Trophoblast cell (in vitro differentiated cells and primary cell): ENCODE measurements around the gene MGAT5.

Experiments
- DNase-seq, 2 donors: peaks; one replicate each; pipeline ENCODE4 v3.0.0-alpha.2; 2016
- H2AFZ ChIP-seq: 2 replicates; pipeline ENCODE4 v1.6.1; 2013; ENCODE audit warnings: low read length, moderate library complexity, mild to moderate bottlenecking; ENCODE audit not compliant: insufficient read depth, poor library complexity
- H2AK5ac ChIP-seq: 2 replicates; pipeline ENCODE4 v1.6.1; 2013; ENCODE audit warnings: mild to moderate bottlenecking, low read length
- H2BK120ac ChIP-seq: 2 replicates; pipeline ENCODE4 v1.6.1; 2013; ENCODE audit warnings: low read length, mild to moderate bottlenecking, moderate library complexity; ENCODE audit not compliant: insufficient read depth, poor library complexity
- H2BK12ac ChIP-seq: 2 replicates; pipeline ENCODE4 v1.6.1; 2013; ENCODE audit warnings: mild to moderate bottlenecking, low read length, moderate library complexity
- H2BK5ac ChIP-seq: 2 replicates; pipeline ENCODE4 v1.6.1; 2013; ENCODE audit warnings: low read length, low read depth, moderate library complexity, mild to moderate bottlenecking; ENCODE audit not compliant: poor library complexity
- H3K14ac ChIP-seq: 2 replicates; pipeline ENCODE4 v1.6.1; 2013; ENCODE audit warnings: mild to moderate bottlenecking, low read length
- H3K18ac ChIP-seq: 2 replicates; pipeline ENCODE4 v1.6.1; 2013; ENCODE audit warnings: mild to moderate bottlenecking, low read length
- H3K23ac ChIP-seq: 2 replicates; pipeline ENCODE4 v1.6.1; 2013; ENCODE audit warnings: low read length
- H3K27ac ChIP-seq: 2 replicates; pipeline ENCODE4 v1.5.1; 2013; ENCODE audit warnings: low read depth, mild to moderate bottlenecking, inconsistent platforms, low read length, moderate library complexity
- H3K27me3 ChIP-seq: 2 replicates; pipeline ENCODE4 v1.6.1; 2013; ENCODE audit warnings: inconsistent platforms, mild to moderate bottlenecking, low read length, moderate library complexity; ENCODE audit not compliant: insufficient read depth
- H3K36me3 ChIP-seq, 2 experiments: 1 replicate in 1 of 2; 2 replicates in 1 of 2; pipeline ENCODE4 v1.6.1; 2013; ENCODE audit warnings: low read length in 2 of 2, mild to moderate bottlenecking in 2 of 2, moderate library complexity in 1 of 2; ENCODE audit not compliant: insufficient read depth in 2 of 2, control insufficient read depth in 1 of 2
- H3K4ac ChIP-seq: 2 replicates; pipeline ENCODE4 v1.6.1; 2013; ENCODE audit warnings: low read depth, mild to moderate bottlenecking, low read length, moderate library complexity
- H3K4me1 ChIP-seq, 2 experiments: 1 replicate in 1 of 2; 2 replicates in 1 of 2; pipeline ENCODE4 v1.6.1; 2013; ENCODE audit warnings: low read length in 2 of 2, mild to moderate bottlenecking in 2 of 2, moderate library complexity in 1 of 2; ENCODE audit not compliant: insufficient read depth in 2 of 2, control insufficient read depth in 1 of 2
- H3K4me2 ChIP-seq: 2 replicates; pipeline ENCODE4 v1.6.1; 2013; ENCODE audit warnings: inconsistent platforms, mild to moderate bottlenecking, low read length, moderate library complexity
- H3K4me3 ChIP-seq: 2 replicates; pipeline ENCODE4 v1.5.1; 2013; ENCODE audit warnings: mild to moderate bottlenecking, low read depth, low read length, inconsistent platforms
- H3K79me1 ChIP-seq: one replicate; pipeline ENCODE4 v1.6.1; 2013; ENCODE audit warnings: low read length
- H3K79me2 ChIP-seq: 2 replicates; pipeline ENCODE4 v1.6.1; 2013; ENCODE audit warnings: low read length, mild to moderate bottlenecking; ENCODE audit not compliant: control insufficient read depth, insufficient read depth, poor library complexity
- H3K9ac ChIP-seq: 2 replicates; pipeline ENCODE4 v1.6.1; 2013; ENCODE audit warnings: mild to moderate bottlenecking, low read length
- H3K9me3 ChIP-seq: 2 replicates; pipeline ENCODE4 v1.6.1; 2013; ENCODE audit warnings: low read depth, mild to moderate bottlenecking, control low read depth, inconsistent platforms, low read length; ENCODE audit not compliant: insufficient read depth
- H4K12ac ChIP-seq: 2 replicates; pipeline ENCODE4 v1.6.1; 2013; ENCODE audit warnings: low read depth, mild to moderate bottlenecking, low read length, moderate library complexity
- H4K8ac ChIP-seq: 2 replicates; pipeline ENCODE4 v1.6.1; 2013; ENCODE audit warnings: low read depth, mild to moderate bottlenecking, low read length, moderate library complexity
- H4K91ac ChIP-seq: one replicate; pipeline ENCODE4 v1.6.1; 2013; ENCODE audit warnings: low read depth, mild to moderate bottlenecking, low read length, moderate library complexity
- WGBS: extraction: QIAGEN DNeasy Blood & Tissue Kit; methylation state at CpG from one replicate; pipeline ENCODE4 v1.1.7; 2013; ENCODE audit warnings: missing lambda C conversion rate; ENCODE audit not compliant: insufficient read length, insufficient coverage; ENCODE audit errors: extremely low coverage; 5-methylcytosine and 5-hydroxymethylcytosine counted together

The MGAT5 gene

DNA sequence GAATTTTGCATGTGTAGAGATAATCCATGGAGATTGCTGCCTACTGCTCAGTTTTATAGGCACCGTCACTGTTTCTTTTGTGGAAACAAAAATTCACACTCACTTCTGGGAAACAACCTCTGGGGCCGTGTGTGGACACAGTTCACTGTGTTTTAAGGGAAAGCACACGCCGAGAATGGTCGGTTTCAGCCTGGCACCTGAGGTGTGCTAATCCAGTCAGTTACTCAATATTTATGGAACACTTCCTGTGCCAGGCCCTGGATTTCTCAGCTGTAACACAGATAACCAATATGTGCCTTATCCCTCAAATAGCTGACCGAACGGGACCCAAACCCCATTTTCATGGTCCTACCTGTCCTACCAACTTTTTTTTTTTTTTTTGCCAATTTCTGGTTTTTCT is 179.6 kb downstream of the MGAT5 start:
- no peak overlapping the region for H4K91ac ChIP-seq
- WGBS: no CpG with 5 or more reads among the region's 7 CpGs
- DNase-seq: no peak

DNA sequence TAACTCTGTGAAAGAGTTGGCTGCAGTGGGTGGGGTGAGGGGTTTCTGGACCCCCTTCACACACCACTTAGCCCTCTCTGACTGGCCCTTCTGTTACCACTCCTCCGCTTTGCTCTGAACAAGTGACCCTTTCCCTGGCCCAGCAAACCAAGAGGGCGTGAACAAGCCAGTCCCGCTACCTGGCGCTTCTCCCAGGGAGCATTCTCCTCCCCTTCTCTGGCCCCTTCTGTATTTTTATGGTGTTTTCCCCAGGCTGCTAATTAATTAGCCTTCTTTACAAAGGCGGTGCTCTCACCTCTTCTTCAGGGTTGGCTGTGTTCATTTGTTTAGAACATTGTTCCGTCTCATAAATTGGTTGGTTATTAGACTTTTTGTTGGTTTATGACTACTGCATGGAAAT is 180.1 kb downstream of the MGAT5 start:
- H2AK5ac ChIP-seq: no peak overlapping the region
- no peaks in the 10 kb centered on the region for H3K79me1 ChIP-seq
- no peak overlapping the region for H2BK120ac ChIP-seq
- peaks cover 13 to 14% of the 10 kb centered on the region in 2 experiments for H3K4me1 ChIP-seq
- no peak overlapping the region for H4K8ac ChIP-seq
- H3K27me3 ChIP-seq: no peaks in the 10 kb centered on the region
- WGBS: no CpG with 5 or more reads among the region's 6 CpGs
- no peak overlapping the region for H2BK12ac ChIP-seq
- no peaks in the 10 kb centered on the region for H3K79me2 ChIP-seq
- H3K27ac ChIP-seq: no peak overlapping the region
- H3K36me3 ChIP-seq: no peaks in the 10 kb centered on the region
- H3K9ac ChIP-seq: peak overlapping the region; percentile 41
- no peak overlapping the region for H2BK5ac ChIP-seq
- H3K23ac ChIP-seq: no peak overlapping the region
- H3K9me3 ChIP-seq: no peaks in the 10 kb centered on the region
- H3K4me3 ChIP-seq: no peak overlapping the region
- H3K14ac ChIP-seq: no peak overlapping the region
- no peak overlapping the region for H3K4ac ChIP-seq
- no peak overlapping the region for H3K18ac ChIP-seq
- no peak overlapping the region for H4K12ac ChIP-seq
- no peak overlapping the region for H3K4me2 ChIP-seq
- H2AFZ ChIP-seq: no peak overlapping the region
- no peak overlapping the region for H4K91ac ChIP-seq
- no peak for DNase-seq

More for the DNA sequence above, 179.6 kb downstream of the MGAT5 start:
- H3K4me1 ChIP-seq: peaks cover 13 to 14% of the 10 kb centered on the region in 2 experiments
- no peaks in the 10 kb centered on the region for H3K79me2 ChIP-seq
- H3K4ac ChIP-seq: no peak overlapping the region
- no peak overlapping the region for H3K27ac ChIP-seq
- no peaks in the 10 kb centered on the region for H3K9me3 ChIP-seq
- H4K8ac ChIP-seq: no peak overlapping the region
- no peak overlapping the region for H2AFZ ChIP-seq
- no peaks in the 10 kb centered on the region for H3K79me1 ChIP-seq
- H3K27me3 ChIP-seq: no peaks in the 10 kb centered on the region
- no peak overlapping the region for H3K4me2 ChIP-seq
- H3K14ac ChIP-seq: no peak overlapping the region
- H4K12ac ChIP-seq: no peak overlapping the region
- H2AK5ac ChIP-seq: no peak overlapping the region
- no peak overlapping the region for H2BK120ac ChIP-seq
- no peak overlapping the region for H3K9ac ChIP-seq
- no peak overlapping the region for H3K4me3 ChIP-seq
- H2BK12ac ChIP-seq: no peak overlapping the region
- no peaks in the 10 kb centered on the region for H3K36me3 ChIP-seq
- no peak overlapping the region for H3K18ac ChIP-seq
- H2BK5ac ChIP-seq: no peak overlapping the region
- H3K23ac ChIP-seq: no peak overlapping the region

DNA sequence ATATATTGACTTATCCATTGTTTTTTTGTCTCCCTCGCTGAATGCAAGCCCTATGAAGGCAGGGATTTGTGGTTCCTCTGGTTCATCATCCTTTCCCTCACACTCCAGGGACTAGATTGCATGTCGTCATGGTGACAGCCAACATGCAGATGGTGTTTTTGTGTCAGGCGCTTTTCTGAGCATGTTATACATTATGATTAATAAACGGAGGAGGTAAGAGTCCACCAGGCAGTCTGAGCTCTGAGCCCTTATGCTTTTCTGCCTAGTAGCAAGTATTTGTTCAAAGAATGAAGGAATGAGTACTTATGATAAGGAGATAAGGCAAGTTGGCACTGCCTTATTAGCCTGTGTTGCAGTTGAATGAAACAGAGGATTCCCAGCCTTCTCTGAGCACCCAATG is 181.6 kb downstream of the MGAT5 start:
- H3K27me3 ChIP-seq: no peaks in the 10 kb centered on the region
- no peak overlapping the region for H2AK5ac ChIP-seq
- DNase-seq: peak; percentile 79 to 88
- H3K4ac ChIP-seq: no peak overlapping the region
- no CpG with 5 or more reads among the region's 4 CpGs for WGBS
- no peak overlapping the region for H2BK120ac ChIP-seq
- H3K27ac ChIP-seq: no peak overlapping the region
- H3K4me3 ChIP-seq: no peak overlapping the region
- H3K79me1 ChIP-seq: no peaks in the 10 kb centered on the region
- H4K12ac ChIP-seq: no peak overlapping the region
- H4K91ac ChIP-seq: no peak overlapping the region
- no peaks in the 10 kb centered on the region for H3K79me2 ChIP-seq
- no peak overlapping the region for H2AFZ ChIP-seq
- H2BK5ac ChIP-seq: no peak overlapping the region
- H3K14ac ChIP-seq: no peak overlapping the region
- H2BK12ac ChIP-seq: no peak overlapping the region
- no peak overlapping the region for H4K8ac ChIP-seq
- no peak overlapping the region for H3K4me2 ChIP-seq
- peaks cover 10 to 12% of the 10 kb centered on the region in 2 experiments for H3K4me1 ChIP-seq
- no peaks in the 10 kb centered on the region for H3K9me3 ChIP-seq
- H3K36me3 ChIP-seq: peaks cover 2 to 4% of the 10 kb centered on the region in 2 experiments
- no peak overlapping the region for H3K9ac ChIP-seq
- no peak overlapping the region for H3K23ac ChIP-seq
- H3K18ac ChIP-seq: no peak overlapping the region

DNA sequence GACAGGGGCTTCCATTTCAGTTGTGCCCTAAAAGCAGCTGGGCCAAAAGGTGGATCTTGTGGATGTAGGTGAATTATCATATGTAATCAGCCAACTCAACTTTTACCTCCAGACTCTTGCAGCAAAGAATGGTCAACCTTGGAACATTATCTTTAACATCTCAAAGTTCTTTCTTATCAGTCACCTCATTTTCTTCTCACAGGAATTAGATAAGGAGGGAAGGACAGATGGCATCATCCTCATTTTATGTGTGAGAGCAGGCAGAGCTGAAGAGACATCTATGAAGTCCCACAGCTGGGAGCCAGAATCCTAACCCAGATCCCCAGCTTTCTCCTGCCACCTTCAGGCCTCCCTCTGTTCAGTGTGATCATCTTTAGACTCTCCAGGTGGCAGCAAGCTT is 182.1 kb downstream of the MGAT5 start:
- Histone ChIP-seq H3K4me3 (no peak overlapping the region), H4K12ac (no peak overlapping the region), H3K4ac (no peak overlapping the region), H2AFZ (no peak overlapping the region), H2BK12ac (no peak overlapping the region), H3K9ac (no peak overlapping the region), H2BK120ac (no peak overlapping the region), H3K23ac (no peak overlapping the region), H3K4me1 (peaks cover 8 to 12% of the 10 kb centered on the region in 2 experiments), H3K9me3 (no peaks in the 10 kb centered on the region), H2AK5ac (no peak overlapping the region), H2BK5ac (no peak overlapping the region), H4K91ac (no peak overlapping the region), H3K18ac (no peak overlapping the region), H3K79me2 (no peaks in the 10 kb centered on the region), H3K79me1 (no peaks in the 10 kb centered on the region), H3K27me3 (no peaks in the 10 kb centered on the region), H3K4me2 (no peak overlapping the region), H4K8ac (no peak overlapping the region), H3K14ac (no peak overlapping the region), H3K36me3 (peaks cover 2 to 4% of the 10 kb centered on the region in 2 experiments), H3K27ac (no peak overlapping the region)
- DNase-seq: peak; percentile 48 to 83
